Astrocyte (in vitro differentiated cells and primary cell): ENCODE measurements around the gene PRPH. TPM values are rescaled to one million over a fixed set of nuclear protein-coding genes. Genes with fewer than 3 reads are reported as not detected.
A peak's percentile ranks its signal among the peaks of the same experiment; 100 is the strongest.

ENCODE experiments used
- DNase-seq: peaks from one replicate; pipeline ENCODE4 v3.0.0-alpha.2; 2010; ENCODE audit warnings: low read depth
- FAIRE-seq: peaks from 2 replicates; lab custom pipeline; 2011; peaks lifted over from hg19 to GRCh38; lab: Jason Lieb, UNC
- H2AFZ ChIP-seq: 2 replicates; pipeline ENCODE4 v1.6.0; 2012; ENCODE audit warnings: low read depth, low read length, inconsistent platforms
- H3K27ac ChIP-seq: 2 replicates; pipeline ENCODE4 v1.5.1; 2011; ENCODE audit warnings: low read depth, low read length, inconsistent platforms
- H3K27me3 ChIP-seq: 2 replicates; pipeline ENCODE4 v1.6.0; 2011; ENCODE audit warnings: low read length, inconsistent platforms; ENCODE audit not compliant: insufficient read depth
- H3K36me3 ChIP-seq: 2 replicates; pipeline ENCODE4 v1.5.1; 2011; ENCODE audit warnings: low read length, inconsistent platforms; ENCODE audit not compliant: insufficient read depth
- H3K4me1 ChIP-seq: 2 replicates; pipeline ENCODE4 v1.5.1; 2011; ENCODE audit warnings: low read length, inconsistent platforms; ENCODE audit not compliant: insufficient read depth
- H3K4me2 ChIP-seq: 2 replicates; pipeline ENCODE4 v1.6.0; 2012; ENCODE audit warnings: low read length, inconsistent platforms
- H3K4me3 ChIP-seq: 2 replicates; pipeline ENCODE4 v1.5.1; 2011; ENCODE audit warnings: low read depth, mild to moderate bottlenecking, low read length, inconsistent platforms; ENCODE audit not compliant: insufficient read depth
- H3K79me2 ChIP-seq: 2 replicates; pipeline ENCODE4 v1.6.0; 2012; ENCODE audit warnings: mild to moderate bottlenecking, low read length, inconsistent platforms; ENCODE audit not compliant: insufficient read depth
- H3K9ac ChIP-seq: 2 replicates; pipeline ENCODE4 v1.6.0; 2012; ENCODE audit warnings: mild to moderate bottlenecking, low read length, inconsistent platforms
- H3K9me3 ChIP-seq: 2 replicates; pipeline ENCODE4 v1.5.1; 2012; ENCODE audit warnings: low read depth, mild to moderate bottlenecking, low read length, inconsistent platforms; ENCODE audit not compliant: insufficient read depth
- H4K20me1 ChIP-seq: 2 replicates; pipeline ENCODE4 v1.6.0; 2012; ENCODE audit warnings: low read length, inconsistent platforms; ENCODE audit not compliant: insufficient read depth
- H3K27ac Mint-ChIP-seq: one replicate; pipeline ENCODE4 v1.8.0; 2021; ENCODE audit warnings: mild to moderate bottlenecking, mixed read lengths; ENCODE audit not compliant: unreplicated experiment
- H3K27me3 Mint-ChIP-seq: one replicate; pipeline ENCODE4 v1.8.0; 2021; ENCODE audit warnings: low read depth, mixed read lengths; ENCODE audit not compliant: unreplicated experiment
- H3K36me3 Mint-ChIP-seq: one replicate; pipeline ENCODE4 v1.8.0; 2021; ENCODE audit warnings: low read depth, mixed read lengths; ENCODE audit not compliant: unreplicated experiment
- H3K4me1 Mint-ChIP-seq: one replicate; pipeline ENCODE4 v1.8.0; 2021; ENCODE audit warnings: low read depth, mixed read lengths; ENCODE audit not compliant: unreplicated experiment
- H3K4me3 Mint-ChIP-seq: one replicate; pipeline ENCODE4 v1.8.0; 2021; ENCODE audit warnings: mild to moderate bottlenecking, moderate library complexity, mixed read lengths; ENCODE audit not compliant: unreplicated experiment
- H3K9me3 Mint-ChIP-seq: one replicate; pipeline ENCODE4 v1.8.0; 2021; ENCODE audit warnings: mild to moderate bottlenecking, mixed read lengths; ENCODE audit not compliant: unreplicated experiment
- CTCF ChIP-seq: IDR thresholded peaks from 2 replicates; pipeline ENCODE4 v1.5.1; 2011; ENCODE audit warnings: low read depth, mild to moderate bottlenecking, inconsistent platforms, low read length, moderate library complexity; ENCODE audit not compliant: insufficient read depth
- EZH2 ChIP-seq: IDR thresholded peaks from 2 replicates; pipeline ENCODE4 v1.6.1; 2012; ENCODE audit warnings: mild to moderate bottlenecking, low read length, inconsistent platforms; ENCODE audit not compliant: insufficient read depth
- total RNA-seq: library from RNA; stranded (reverse); gene quantifications from 2 replicates; pipeline ENCODE4 v1.2.1, GENCODE V29; 2021

PRPH gene
- total RNA-seq, 1 donor from 2014 or later, result not detected

GRCh38 chr12:49284672-49285071 lies 10.3 kb upstream of the PRPH start:
- no peaks in the 10 kb centered on the region for H3K36me3 ChIP-seq
- no peaks in the 10 kb centered on the region for H3K9me3 ChIP-seq
- H3K9me3 Mint-ChIP-seq, result no peaks in the 10 kb centered on the region
- FAIRE-seq (no peak), DNase-seq (no peak)
- no peaks in the 10 kb centered on the region for H3K4me1 ChIP-seq
- peaks cover 9% of the 10 kb centered on the region for H3K4me1 Mint-ChIP-seq
- H4K20me1 ChIP-seq, result no peaks in the 10 kb centered on the region
- H3K4me2 ChIP-seq, result no peak overlapping the region
- peaks cover 14% of the 10 kb centered on the region for H3K27me3 Mint-ChIP-seq
- H3K9ac ChIP-seq, result no peak overlapping the region
- no peaks in the 10 kb centered on the region for H3K79me2 ChIP-seq
- no peak overlapping the region for H3K27ac ChIP-seq
- no peak overlapping the region for H2AFZ ChIP-seq
- peaks cover 7% of the 10 kb centered on the region for H3K27me3 ChIP-seq
- no peaks in the 10 kb centered on the region for H3K36me3 Mint-ChIP-seq
- no peak overlapping the region for H3K4me3 ChIP-seq
- H3K4me3 Mint-ChIP-seq, result no peak overlapping the region
- H3K27ac Mint-ChIP-seq, result no peak overlapping the region
- TF ChIP-seq CTCF (no peak), EZH2 (no peak)

- no peak overlapping the region for H3K4me2 ChIP-seq
- no peak overlapping the region for H3K27ac ChIP-seq
- no peaks in the 10 kb centered on the region for H3K4me1 Mint-ChIP-seq
- no peak for TF ChIP-seq CTCF
- no peak for TF ChIP-seq EZH2
- peaks cover 27% of the 10 kb centered on the region for H3K27me3 Mint-ChIP-seq
- DNase-seq (no peak), FAIRE-seq (no peak)
- H4K20me1 ChIP-seq, result no peaks in the 10 kb centered on the region
- no peaks in the 10 kb centered on the region for H3K9me3 Mint-ChIP-seq
- no peak overlapping the region for H3K9ac ChIP-seq
- no peak overlapping the region for H2AFZ ChIP-seq
- H3K27me3 ChIP-seq, result peaks cover 9% of the 10 kb centered on the region
- no peaks in the 10 kb centered on the region for H3K79me2 ChIP-seq
- H3K4me1 ChIP-seq, result no peaks in the 10 kb centered on the region
- no peak overlapping the region for H3K4me3 ChIP-seq
- no peaks in the 10 kb centered on the region for H3K36me3 Mint-ChIP-seq
- H3K27ac Mint-ChIP-seq, result no peak overlapping the region
- H3K9me3 ChIP-seq, result no peaks in the 10 kb centered on the region
- H3K4me3 Mint-ChIP-seq, result no peak overlapping the region
- H3K36me3 ChIP-seq, result no peaks in the 10 kb centered on the region
Observed at GRCh38 chr12:49287876-49288275, 7.1 kb upstream of the PRPH start.

- Mint-ChIP-seq H3K36me3 (no peaks in the 10 kb centered on the region), H3K9me3 (no peaks in the 10 kb centered on the region), H3K27me3 (peaks cover 30% of the 10 kb centered on the region), H3K4me1 (no peaks in the 10 kb centered on the region), H3K27ac (no peak overlapping the region), H3K4me3 (no peak overlapping the region)
- Histone ChIP-seq H3K36me3 (no peaks in the 10 kb centered on the region), H3K9me3 (no peaks in the 10 kb centered on the region), H3K9ac (no peak overlapping the region), H3K27me3 (peaks cover 9% of the 10 kb centered on the region), H3K4me1 (no peaks in the 10 kb centered on the region), H3K27ac (no peak overlapping the region), H3K4me2 (no peak overlapping the region), H3K79me2 (no peaks in the 10 kb centered on the region), H4K20me1 (no peaks in the 10 kb centered on the region), H3K4me3 (no peak overlapping the region), H2AFZ (peak overlapping the region; percentile 25)
- FAIRE-seq (peak; percentile 71), DNase-seq (no peak)
- TF ChIP-seq EZH2, result no peak
- TF ChIP-seq CTCF, result peak; percentile 92
Observed at GRCh38 chr12:49288412-49288853, 6.5 kb upstream of the PRPH start.
